Measurements from ENCODE around the gene ALG8.
"Not testable (repeated sequence)": the region's sequence is repeated elsewhere in the genome, so short reads cannot be mapped to it uniquely, and the experiment has no call there.

ALG8 gene

DNA sequence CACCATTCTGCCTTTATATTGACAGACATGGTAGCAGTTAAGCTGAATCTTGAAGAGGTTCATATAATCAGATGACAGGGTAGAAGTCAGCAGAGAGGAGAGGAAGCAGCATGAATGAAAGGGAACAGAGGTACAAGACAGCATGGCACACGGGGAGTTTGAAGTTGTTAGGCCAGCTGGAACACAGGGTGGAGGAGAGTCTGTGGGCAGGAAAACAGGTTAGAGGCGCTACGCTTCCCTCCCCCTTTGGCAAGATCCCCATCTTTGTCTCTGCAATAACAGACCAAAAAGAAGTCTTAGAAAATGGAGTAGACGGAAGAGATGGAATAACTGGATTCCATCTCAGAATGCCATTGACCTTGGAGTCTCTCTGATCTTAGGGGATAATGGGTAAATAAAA lies 39.8 kb downstream of the ALG8 start:
- no peak for DNase-seq

DNA sequence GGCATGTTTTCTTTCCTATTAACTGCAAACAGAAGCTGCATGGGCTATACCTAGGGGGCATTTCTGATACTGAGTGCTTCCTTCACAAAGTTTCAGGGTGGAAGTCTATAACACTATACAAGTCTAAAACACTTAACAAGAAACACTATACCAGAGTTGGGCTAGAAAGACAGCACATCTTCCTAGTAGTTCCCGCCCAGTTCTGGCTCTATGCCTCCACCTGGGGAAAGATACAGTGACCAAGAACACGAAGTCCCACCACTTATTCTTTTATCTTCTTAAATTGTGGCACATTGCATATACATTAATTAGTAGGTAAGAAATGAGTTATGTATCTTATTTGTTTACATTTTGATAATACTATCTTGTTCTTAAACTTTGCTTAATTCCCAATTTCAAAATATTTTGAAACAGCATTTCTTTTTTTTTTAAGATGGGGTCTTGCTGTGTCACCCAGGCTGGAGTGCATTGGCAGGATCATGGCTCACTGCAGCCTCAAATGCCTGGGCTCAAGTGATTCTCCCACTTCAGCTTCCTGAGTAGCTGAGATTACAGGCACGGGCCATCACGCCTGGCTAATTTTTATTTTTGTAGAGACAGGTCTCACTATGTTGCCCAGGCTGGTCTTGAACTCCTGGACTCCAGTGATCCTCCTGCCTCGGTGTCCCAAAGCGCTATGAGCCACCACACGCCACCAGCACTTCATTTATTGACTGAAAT lies 41.6 kb downstream of the ALG8 start:
- DNase-seq = no peak

DNA sequence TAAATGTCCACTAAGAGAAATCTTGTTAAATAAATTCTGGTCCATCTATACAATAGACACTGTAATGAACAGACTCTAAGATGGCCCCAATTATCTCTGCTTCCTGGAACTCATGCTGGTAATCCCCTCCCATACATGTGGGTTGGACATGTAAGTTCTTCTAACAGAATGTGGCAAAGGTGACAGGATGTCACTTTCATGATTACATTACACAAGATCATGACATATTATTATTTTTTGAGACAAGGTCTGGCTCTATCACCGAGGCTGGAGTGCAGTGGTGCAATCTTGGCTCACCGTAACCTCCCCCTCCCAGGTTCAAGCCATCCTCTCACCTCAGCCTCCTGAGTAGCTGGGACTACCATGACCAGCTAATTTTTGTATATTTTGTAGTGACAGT lies 45.2 kb downstream of the ALG8 start:
- DNase-seq = no peak

DNA sequence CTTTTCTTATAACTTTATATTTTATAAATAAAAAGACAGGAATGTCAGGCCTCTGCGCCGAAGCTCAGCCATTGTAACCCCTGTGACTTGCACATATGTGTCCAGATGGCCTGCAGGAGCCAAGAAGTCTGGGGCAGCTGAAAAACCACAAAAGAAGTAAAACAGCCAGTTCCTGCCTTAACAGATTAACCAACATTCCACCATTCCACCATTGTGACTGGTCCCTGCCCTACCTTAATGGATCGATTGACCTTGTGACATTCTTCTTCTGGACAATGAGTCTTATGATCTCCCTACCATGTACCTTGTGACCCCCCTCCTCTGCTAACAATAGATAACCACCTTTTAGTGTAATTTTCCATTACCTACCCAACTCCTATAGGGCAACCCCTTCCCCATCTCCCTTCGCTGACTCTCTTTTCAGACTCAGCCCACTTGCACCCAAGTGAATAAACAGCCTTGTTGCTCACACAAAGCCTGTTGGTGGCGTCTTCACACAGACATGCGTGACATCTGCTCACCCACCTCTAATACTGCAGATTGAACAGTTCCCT lies 52.8 kb downstream of the ALG8 start:
- DNase-seq = not testable (repeated sequence)

DNA sequence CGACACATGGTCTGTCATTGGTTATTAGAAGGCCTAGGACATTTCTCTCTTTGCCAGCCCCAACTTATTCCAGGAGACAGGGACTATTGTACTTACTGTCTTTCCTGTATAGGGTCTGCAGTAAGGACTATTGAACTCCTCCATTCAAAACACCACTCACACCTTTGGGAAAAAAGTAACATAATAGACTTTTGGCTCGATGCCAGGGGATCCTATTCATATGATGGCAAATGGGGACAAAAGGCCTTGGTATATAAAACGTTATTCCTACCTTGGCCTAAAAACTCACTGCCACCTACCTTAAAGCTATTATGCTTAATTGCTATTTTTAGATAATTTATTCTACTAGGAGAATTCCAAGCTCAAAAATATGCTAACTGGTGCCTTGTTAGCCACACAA lies 53.5 kb downstream of the ALG8 start:
- DNase-seq = no peak

DNA sequence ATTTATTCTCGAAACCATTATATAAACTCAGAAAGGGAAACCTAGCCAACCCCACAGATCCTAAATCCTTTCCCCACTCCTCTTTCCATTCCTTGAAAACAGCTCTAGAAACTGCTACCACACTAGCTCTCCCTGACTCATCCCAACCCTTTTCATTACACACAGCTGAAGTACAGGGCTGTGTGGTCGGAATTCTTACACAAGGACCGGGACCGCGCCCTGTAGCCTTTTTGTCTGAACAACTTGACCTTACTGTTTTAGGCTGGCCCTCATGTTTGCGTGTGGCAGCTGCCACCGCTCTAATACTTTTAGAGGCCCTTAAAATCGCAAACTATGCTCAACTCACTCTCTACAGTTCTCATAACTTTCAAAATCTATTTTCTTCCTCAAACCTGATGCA lies 54.9 kb downstream of the ALG8 start:
- not testable (repeated sequence) for DNase-seq

DNA sequence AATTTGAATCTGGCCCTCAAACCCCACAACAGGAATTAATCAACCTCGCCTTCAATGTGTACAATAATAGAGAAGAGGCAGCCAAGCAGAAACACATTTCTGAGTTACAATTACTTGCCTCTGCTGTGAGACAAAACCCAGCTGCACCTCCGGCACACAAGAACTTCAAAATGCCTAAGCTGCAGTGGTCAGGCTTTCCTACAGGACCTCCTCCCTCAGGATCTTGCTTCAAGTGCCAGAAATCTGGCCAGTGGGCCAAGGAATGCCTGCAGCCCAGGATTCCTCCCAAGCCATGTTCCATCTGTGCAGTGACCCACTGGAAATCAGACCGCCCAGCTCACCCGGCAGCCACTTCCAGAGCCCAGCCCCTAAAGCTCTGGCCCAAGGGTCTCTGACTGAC lies 56.4 kb downstream of the ALG8 start:
- no peak for DNase-seq

DNA sequence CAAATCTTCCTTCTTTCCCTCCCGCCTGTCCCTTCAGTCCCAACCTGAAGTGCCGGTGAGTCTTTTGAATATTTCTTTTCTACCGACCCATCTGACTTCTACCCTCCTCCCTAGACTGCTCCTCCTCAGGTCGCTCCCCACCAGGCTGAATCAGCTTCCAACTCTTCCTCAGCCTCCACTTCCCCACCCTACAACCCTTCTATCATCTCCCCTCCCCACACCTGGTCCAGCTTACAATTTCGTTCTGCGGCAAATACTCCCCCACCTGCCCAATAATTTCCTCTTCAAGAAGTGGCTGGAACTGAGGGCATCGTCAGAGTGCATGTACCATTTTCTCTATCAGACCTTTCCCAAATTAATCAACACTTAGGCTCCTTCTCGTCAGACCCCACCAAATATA lies 57.3 kb downstream of the ALG8 start:
- no peak for DNase-seq

DNA sequence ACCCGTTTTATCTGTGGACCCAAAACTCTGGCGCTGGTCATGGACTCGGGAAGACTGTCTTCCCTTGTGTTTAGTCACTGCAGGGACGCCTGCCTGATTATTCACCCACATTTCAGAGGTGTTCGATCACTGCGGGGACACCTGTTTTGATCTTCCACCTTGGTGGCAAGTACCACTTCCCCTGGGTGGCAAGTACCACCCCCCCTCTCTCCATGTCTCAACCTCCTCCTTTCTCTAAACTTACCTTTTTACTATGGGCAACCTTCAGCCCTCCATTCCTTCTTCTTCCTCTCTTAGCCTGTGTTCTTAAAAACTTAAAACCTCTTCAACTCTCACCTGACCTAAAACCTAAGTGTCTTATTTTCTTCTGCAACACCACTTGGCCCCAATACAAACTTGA lies 57.8 kb downstream of the ALG8 start:
- DNase-seq = no peak

DNA sequence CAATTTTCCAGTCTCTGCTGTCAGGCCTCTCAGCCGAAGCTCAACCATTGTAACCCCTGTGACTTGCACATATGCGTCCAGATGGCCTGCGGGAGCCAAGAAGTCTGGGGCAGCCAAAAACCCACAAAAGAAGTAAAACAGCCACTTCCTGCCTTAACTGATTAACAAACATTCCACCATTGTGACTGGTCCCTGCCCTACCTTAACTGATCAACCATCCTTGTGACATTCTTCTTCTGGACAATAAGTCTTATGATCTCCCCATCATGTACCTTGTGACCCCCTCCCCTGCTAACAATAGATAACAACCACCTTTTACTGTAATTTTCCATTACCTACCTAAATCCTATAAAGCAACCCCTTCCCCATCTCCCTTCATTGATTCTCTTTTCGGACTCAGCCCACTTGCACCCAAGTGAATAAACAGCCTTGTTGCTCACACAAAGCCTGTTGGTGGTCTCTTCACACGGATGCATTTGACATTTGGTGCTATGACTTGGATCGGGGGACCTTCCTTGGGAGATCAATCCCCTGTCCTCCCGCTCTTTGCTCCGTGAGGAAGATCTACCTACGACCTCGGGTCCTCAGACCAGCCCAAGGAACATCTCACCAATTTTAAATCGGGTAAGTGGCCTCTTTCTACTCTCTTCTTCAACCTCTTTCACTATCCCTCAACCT lies 58.5 kb downstream of the ALG8 start:
- DNase-seq = no peak

DNA sequence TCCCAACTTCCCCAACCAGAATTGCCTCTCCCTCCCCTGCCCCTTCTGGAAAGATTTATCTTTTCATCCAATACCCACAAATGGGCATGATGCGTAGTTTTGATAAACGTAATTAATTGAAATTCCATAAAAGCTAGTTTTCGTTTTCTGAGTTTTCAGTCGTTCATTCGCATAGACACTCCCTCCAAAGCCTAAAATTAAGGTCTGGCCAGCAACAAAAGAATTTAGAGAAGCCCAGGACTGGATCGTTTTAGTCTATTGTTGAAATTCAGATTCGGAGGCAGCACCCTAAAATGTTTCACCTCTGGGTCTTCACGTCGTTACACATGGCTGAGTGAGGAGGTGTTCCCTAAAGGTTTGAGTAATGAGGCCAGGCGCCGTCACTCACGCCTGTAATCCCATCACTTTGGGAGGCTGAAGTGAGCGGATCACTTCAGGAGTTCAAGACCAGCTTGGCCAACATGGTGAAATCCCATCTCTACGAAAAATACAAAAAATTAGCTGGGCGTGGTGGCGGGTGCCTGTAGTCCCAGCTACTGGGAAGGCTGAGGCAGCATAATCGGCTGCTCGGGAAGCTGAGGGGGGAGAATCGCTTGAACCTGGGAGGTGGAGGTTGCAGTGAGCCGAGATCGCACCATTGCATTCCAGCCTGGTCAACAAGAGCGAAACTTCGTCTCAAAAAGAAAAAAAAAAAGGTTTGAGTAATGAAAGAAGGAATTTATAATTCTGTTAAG lies 59.2 kb downstream of the ALG8 start:
- DNase-seq = no peak

DNA sequence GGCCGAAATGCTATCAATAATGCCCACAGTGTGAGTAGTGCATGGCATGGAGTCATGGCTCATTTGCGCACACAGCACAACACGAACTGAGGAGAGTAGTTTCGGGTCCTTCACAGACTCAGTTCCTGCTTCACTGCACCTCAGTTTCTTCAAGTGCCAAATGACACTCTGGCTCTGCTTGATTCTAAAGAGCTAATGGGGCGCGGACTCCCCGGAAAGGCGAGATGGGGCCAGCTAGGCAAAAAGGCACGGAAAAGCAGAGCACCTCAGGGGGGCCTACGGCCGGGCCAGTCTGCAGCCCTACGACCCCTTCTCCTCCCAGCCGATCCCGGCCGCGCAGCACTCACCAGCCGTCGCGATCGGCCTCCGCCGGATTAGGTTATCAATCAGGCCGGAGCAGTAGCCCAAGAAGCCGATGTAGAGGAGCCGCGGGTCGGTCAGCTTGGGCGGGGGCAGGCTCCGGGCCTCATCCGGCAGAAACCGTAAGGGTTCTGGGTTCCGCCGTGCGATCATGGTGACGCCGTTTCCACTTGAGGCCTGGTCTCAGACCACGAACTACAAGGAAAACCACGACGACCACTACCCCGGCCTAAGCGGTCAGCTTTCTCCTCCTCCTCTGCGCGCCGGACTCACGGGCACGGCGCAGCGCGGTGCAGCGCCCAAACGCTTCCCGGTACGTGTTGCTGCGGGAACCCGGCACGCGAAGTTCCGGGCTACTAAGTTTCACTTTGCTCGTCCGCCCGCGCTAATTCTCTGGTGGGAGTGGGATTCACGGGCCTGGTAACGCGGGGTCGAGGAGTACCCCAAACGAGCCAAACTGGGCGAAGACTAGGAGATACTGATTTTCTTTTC lies 60.0 kb downstream of the ALG8 start, which contains the start of gene NDUFC2:
NDUFC2 (minus strand) TSS at position 631 of the 852 bp plus-strand sequence; CDS start at position 513, 118 bp downstream.
- DNase-seq = peak; percentile 44 to 48

DNA sequence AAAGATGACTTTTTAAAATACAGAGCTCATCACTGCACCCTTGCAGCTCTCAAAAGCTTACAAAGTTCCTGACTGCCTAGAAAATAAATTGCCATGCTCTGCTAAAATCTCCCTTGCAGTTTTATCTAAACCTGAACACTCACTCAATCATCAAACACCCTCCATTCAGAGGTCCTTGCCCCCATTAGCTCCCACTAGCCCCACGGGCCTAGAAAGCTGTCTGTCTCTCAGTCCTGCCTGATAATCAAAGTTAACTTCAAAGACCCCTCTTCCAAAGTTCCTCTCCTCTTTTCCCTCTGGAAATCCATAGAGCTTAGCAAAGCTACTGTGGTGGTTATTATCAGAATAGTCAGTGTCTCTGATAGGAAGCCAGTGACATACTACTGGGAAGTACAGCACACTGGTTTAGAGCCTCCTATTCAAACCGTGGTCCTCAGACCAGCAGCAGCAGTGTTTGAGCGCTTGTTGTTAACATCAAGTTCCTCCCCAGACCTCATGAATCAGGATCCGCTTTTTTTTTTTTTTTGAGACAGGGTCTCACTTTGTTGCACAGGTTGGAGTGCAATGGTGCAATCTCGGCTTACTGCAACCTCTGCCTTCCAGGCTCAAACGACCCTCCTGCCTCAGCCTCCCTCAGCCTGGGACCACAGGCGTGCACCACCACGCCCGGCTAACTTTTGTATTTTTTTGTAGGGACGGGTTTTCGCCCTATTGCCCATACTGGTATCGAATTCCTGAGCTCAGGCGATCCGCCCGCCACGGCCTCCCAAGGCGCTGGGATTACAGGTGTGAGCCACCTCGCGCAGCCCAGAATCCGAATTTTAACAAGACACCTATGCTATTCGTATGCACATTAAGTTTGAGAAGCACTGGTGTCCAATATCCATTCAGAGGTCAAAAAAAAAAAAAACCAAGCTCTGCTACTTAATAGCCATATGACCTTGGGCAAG lies 60.9 kb downstream of the ALG8 start:
- no peak for DNase-seq

DNA sequence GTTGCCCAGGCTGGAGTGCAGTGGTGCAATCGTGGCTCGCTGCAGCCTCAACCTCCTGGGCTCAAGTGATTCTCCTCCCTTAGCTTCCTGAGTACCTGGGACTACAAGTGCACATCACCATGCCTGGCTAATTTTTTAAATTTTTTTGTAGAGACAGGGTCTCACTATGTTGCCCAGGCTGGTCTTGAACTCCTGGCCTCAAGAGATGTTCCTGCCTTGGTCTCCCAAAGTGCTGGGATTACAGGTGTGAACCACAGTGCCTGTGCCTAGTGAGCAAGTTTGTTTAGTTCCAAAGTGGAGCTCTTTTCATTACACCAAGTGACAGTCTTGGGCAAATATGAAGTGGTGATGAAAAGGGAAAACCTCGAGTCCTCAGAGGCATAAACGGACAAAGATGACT lies 61.8 kb downstream of the ALG8 start:
- not testable (repeated sequence) for DNase-seq

DNA sequence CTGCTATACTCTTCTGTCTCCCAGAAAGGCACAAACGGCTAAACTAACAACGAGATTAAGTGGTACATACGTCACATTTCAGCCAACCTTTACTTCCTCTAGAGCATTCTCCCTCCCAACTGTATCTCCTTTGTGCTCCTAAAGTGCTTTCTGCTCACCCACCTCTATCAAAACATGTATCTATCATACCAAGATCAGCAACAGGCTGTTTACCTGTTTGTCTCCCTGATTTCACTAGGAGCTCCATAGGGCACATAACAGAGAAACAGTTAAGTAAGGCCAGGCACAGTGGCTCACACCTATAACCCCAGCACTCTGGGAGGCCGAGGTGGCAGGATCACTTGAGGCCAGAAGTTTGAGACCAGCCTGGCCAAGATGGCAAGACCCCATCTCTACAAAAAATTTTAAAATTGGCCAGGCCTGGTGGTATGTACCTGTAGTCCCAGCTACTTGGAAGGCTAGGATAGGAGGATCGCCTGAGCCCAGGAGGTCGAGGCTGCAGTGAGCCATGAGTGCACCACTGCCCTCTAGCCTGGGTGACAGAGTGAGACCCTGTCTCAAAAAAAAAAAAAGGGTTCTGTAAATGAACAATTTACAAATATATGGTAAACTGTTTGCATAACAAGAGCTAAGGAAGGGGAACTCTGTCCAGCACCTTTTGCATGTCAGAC lies 62.6 kb downstream of the ALG8 start:
- no peak for DNase-seq

DNA sequence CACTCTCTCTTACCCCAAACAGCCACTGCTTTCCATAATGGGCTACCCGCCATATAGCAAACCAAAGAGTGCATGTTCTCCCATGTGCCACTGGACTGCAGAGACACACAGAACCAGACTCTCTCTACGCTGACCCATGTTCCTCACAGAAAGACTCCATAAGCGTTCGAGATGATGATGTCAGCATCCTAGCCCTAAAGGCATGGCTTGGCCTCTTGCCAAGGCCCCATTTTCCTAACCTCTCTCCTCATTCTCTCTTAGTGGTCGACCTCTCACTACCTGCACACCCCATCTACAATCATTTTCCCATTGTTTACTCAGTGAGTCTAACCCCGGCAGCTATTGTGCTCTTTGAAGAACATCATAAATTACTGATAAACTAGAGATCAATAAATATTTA lies 64.7 kb downstream of the ALG8 start:
- no peak for DNase-seq

DNA sequence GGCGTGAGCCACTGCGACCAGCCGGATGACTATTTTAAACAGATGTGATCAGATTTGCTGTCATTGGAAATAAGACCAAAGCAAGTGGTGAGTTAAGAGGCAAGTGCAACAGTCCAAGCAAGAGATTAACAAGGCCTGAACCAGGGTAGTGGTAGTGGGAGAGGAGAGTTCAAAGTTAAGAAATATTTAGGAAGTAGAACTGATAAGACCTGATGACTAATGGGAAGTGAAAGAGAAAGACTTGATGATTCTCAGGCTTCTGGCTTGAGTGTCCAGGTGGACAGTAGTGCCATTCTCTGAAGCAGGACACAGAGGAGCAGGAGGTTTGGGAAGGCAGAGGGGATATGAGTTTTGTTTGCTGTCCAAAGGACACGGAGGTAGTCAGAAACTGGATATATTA lies 67.0 kb downstream of the ALG8 start:
- no peak for DNase-seq

DNA sequence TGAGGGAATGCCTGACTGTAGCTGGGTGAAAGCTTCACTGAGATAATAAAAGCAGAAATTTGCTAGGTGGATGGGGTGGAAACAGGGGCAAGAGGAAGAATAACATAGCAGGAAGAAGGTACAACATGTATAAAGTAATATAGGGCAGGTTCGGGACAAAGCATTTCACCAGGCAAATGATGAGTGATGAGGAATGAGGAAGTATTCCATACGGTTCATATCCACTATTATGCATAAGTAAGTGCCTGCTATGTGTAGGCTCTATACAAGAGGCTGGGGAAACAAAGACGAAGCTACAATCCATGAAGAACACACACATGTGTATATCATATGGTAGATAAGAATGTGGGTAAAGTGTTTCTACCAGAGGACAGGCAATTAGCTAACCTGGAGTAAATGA lies 67.7 kb downstream of the ALG8 start:
- no peak for DNase-seq

DNA sequence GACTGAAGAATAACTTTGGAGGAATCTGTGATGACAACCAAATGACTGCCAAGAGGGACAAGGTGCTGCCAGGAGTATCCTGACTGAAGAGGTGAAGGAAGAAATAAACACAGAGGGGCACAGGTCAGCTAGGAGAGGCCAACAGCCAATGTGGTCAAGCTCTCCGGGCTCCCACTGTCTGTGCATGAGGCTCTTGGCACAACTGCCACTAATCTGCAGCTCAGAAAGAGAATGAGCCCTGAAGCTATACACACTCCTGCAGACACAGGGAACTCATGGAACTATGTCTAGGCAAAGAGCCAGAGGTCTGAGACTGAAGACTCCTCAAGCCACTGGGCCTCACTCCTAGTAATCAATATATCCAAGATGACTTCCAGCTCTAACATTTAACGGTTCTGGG lies 68.8 kb downstream of the ALG8 start:
- DNase-seq = no peak

DNA sequence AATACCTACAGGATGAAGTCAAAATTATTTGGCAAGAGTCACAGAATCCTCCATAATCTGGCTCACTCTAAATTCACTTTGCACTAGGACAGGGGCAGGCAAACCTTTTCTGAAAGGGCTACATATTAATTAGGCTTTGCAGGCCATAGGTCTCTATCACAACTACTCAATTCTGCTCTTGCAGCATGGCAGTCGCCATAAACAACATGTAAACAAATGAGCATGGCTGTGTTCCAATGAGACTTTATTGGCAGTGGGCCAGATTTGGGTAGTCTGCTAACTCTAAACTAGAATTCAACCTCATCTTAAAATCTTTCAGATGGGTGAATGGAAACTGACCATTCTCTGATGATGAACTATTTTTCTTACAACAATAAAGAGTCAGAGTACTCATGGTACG lies 70.0 kb downstream of the ALG8 start:
- DNase-seq = no peak

DNA sequence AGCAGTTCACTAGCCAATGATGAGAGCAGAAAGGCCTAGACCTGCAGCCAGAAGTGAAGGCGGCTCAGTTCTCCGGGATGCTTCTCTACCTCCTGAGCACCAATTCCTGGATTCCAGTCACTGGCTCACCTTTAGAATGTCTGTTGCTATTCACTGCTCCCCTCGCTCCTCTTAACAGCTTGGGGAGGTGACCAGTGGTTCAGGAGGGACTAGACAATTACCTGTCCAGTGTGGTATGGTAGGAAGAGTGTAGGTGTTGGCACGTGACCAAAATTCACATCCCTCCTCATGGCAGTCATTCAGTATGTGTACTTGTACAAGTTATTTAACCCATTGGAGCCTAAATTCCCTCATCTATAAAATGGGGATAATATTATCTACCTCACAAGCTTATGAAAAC lies 71.7 kb downstream of the ALG8 start:
- no peak for DNase-seq
